Activated naive CD4-positive, alpha-beta T cell treated with anti-CD3 and anti-CD28 coated beads, Interleukin-2, amount 10 ng/mL, durations not matched to agents 5 hours and 36 hours (primary cell): ENCODE data around the gene NT5C1B. TPM values are rescaled to one million over a fixed set of nuclear protein-coding genes. Genes with fewer than 3 reads are reported as not detected.

Experiments
- total RNA-seq, 2 experiments: library from RNA; stranded (reverse); gene quantifications; one replicate each; pipeline ENCODE4 v1.2.3, GENCODE V29; 2021

The NT5C1B gene
- total RNA-seq = not detected

GRCh38 chr2:18589354-18589753, at the start of gene NT5C1B:
Gene NT5C1B, minus strand, starts transcription at chr2:18589569. Its CDS starts 101 bp downstream, at chr2:18589468.

GRCh38 chr2:18560031-18560796, 29.2 kb downstream of the NT5C1B start, which contains the start of gene RDH14:
Gene RDH14, minus strand, starts transcription at chr2:18560653. Its CDS starts 81 bp downstream, at chr2:18560572.

Other genes with a start within 250 kb of the NT5C1B start
- gene RDH14, start 28.9 kb downstream of the NT5C1B start, total RNA-seq = 10 to 100 TPM; 14.2 to 14.8 TPM